ENCODE measurements around the gene TNFAIP2.

The TNFAIP2 gene, protein sequence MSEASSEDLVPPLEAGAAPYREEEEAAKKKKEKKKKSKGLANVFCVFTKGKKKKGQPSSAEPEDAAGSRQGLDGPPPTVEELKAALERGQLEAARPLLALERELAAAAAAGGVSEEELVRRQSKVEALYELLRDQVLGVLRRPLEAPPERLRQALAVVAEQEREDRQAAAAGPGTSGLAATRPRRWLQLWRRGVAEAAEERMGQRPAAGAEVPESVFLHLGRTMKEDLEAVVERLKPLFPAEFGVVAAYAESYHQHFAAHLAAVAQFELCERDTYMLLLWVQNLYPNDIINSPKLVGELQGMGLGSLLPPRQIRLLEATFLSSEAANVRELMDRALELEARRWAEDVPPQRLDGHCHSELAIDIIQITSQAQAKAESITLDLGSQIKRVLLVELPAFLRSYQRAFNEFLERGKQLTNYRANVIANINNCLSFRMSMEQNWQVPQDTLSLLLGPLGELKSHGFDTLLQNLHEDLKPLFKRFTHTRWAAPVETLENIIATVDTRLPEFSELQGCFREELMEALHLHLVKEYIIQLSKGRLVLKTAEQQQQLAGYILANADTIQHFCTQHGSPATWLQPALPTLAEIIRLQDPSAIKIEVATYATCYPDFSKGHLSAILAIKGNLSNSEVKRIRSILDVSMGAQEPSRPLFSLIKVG

DNA sequence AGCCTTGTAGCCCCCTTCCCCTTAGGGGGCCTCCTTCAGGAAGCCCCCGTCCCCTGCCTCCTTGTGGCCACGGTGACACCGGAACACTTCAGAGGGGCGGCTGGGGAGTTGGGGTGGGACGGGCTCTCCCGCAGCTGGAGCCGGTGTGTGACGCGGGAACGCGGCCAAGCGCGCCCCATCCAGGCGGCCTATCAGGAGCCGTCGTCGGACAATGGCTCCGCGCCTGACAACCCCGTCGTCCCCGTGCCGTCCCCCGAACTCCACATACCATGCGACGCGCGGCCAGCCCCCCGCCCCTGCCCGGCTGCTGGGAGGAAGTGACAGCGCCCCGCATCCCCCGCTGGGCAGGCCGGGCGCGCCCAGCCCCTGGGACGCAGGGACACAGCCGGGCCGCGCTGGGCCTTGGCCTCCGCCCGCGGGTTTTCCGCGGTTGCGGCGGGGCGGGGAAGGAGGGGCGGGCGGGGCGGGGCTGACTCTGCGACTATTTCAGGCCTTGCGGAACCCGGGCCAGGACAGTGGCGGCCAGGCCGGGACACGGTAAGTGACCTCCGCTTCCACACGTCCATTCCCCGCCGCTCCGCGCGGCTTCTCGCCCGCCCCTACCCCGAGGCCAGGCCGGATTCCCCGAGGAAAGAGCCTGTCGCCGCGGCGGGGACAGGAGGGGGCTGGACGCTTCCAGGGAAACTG is at the start of gene TNFAIP2:
Gene TNFAIP2 (plus strand): TSS at position 515 of the 687 bp plus-strand sequence. CDS start 2,997 bp downstream, outside the sequence.
- no peak for DNase-seq (ENCODE audit: low spot score)

DNA sequence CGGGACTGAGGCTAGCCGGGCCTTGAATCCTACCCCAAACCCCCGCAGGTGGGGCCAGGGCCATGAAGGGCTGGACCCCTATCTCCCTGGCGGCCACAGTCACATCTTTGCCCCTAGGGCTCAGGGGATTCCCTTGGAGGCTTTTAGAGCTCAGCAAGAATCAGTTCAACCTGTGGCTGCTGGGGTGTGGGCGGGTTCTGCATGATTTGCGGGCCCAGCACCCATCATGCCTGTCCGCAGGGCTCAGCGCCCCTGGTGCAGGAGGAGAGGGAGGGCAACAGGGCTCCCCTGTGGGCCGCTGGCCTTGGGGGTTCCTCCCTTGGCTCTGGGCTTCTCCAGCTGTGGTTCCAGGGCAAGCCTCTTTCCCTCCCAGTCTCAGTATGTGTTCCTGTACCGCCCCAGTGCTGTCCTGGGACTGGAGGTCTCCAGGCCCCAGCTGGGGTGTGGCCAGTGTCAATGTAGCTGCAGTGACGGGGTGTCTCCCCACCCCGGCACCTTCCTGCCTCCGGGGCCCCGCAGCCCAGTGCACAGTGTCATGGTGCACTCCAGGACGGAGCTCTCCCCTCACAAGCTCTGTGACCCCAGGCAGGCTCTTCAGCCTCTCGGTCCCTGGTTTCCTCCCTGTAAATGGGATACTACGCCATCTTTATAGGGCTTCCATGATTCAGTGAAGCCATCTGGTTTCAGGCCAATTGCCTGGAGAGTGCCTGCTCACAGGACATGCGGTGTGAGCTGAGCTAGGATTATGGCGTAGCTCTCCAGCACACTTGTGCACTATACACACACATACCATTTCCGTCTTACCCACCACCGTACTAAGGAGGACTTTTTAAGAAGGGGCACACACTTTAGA is 49.2 kb upstream of the TNFAIP2 start:
- DNase-seq (ENCODE audit: low spot score), result no peak

DNA sequence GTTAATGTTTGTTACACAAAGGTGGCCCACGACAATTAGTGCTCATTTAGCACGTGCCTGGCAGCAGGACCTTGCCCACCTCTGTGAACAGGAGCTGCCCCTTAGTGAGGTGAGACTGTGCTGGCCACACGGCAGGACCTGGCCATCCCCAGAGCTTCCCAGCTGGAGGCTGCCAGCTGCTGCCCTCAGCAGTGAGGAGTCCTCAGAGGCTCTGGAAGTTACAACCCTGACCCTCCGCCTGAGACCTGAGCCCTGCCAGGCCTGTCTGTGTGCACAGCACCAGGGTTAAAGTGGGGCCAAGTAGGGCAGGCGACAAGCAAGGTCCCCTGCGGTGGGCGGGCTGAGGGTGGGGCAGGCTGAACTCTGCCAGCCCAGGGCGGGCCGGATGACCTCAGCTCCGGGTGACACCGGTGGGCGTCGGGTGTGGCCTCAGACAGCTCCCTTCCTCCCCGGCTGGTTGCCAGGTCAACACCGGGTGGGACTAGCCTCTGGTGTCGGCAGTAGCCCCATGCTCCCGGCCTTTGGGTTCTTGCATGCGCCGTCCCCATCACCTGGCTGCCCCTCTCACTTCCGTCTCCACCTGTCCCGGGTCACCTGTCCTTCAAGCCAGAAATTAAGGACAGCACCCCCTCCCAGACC is 48.4 kb upstream of the TNFAIP2 start:
- peak; percentile 47 for DNase-seq (ENCODE audit: low spot score)

DNA sequence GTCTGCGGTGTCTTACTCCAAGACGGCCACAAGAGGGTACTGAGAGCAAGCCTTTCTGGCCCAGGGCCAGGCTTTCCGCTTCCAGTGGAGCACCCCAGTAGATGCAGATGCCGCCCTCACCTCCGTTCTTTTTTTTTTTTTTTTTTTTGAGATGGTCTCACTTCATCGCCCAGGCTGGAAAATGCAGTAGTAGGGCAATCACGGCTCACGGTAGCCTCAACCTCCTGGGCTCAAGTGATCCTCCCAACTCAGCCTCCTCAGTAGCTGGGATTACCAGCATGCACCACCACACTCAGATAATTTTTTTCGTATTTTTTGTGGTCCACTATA is 44.9 kb upstream of the TNFAIP2 start:
- peak; percentile 76 for DNase-seq (ENCODE audit: low spot score)

DNA sequence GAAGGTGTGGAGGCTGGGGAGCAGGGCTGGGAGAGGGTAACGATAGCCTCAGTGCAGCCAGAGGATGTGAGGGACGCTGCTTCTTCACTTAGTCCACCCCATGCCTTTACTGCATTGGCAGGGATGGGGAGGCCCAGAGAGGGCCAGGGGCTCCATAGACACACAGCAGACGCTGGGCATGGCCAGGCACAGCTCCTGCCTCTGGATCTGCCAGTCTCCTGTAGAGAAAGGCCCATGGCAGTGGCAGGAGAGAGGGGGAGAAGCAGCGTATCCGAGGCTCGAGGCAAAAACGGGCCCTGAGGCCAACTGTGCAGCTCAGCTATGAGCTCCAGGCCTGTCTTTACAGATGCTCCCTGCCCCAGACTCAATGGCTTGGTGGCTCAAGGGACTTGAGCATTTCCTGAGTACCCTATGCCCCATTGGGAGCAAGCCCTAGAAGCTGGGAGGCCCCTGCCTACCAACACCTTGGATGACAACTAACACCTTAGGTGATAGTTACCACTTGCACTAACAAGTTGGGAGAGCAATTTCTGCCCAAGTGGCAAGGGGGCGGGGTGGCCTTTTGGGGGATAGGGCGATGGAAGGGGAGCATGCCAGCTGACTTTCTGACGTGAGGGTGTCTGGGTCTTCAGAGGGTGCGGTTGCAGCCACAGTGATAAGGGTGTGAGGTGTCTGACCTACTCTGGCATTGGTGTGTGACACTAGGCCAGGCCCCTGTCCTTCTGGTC is 44.2 kb upstream of the TNFAIP2 start:
- DNase-seq (ENCODE audit: low spot score), result no peak

DNA sequence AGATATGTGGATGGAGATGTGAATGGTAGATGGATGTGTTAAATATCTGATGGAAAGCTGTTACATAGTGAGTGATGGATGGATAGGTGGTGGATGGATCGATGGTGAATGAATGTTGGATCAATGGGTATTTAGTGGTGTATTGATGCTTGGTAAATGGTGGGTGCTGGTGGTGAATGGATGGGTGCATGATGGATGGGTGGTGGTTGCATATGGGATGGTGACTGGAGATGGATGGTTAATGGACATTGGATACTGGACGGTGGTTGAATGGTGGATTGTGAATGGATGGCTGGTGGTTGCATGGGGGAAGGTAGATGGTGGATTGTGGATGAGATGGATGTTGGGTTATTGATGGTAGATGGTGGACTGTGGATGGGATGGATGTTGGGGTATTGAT is 41.3 kb upstream of the TNFAIP2 start:
- DNase-seq (ENCODE audit: low spot score), result no peak

DNA sequence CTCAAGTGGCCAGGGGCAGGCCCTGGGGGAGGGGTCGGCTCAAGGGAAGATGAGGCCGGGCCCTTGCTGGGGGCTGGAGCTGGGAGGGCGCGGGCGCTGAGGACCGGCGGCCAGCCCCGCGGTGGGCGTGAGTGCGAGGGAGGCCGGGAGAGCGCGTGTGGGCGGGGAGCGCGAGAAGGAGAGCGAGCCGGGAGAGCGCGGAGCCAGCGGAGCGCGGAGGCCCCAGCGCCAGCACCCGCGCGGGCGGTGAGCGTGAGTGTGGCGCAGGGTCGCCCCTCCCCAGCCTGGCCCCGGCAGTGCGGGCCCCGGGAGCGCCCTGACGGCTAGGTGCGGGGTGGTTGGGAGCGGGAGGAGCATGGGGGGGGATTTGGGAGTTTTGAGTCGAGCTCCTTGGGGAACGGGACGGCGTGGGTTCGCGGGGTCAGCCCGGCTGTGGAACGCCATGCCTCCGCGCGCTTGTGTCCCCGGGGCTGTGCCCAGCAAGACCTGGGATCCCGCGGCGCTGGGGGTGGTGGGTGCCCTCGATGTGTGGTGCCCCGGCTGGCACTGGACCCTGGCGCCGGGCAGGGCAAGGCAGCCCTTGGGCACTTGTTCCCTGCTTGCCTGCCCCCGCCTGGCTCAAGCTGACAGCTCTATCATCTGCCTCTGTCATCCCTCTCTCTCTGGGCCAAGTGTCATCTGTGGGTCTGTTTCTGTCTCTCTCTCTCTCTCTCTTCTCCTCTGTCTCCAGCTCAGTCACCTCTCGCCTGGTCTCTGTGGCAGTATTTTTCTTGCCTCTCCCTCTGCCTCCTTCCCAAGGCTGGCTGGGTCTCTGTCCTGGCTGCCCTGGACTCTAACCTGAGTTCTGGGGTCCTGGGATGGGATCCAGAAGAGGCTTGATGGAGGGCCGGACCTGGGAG is 39.0 kb upstream of the TNFAIP2 start, which contains the start of gene LBHD2:
Gene LBHD2 (plus strand): TSS at position 190 of the 899 bp plus-strand sequence. CDS start 1,803 bp downstream, outside the sequence.
- DNase-seq (ENCODE audit: low spot score), result no peak

DNA sequence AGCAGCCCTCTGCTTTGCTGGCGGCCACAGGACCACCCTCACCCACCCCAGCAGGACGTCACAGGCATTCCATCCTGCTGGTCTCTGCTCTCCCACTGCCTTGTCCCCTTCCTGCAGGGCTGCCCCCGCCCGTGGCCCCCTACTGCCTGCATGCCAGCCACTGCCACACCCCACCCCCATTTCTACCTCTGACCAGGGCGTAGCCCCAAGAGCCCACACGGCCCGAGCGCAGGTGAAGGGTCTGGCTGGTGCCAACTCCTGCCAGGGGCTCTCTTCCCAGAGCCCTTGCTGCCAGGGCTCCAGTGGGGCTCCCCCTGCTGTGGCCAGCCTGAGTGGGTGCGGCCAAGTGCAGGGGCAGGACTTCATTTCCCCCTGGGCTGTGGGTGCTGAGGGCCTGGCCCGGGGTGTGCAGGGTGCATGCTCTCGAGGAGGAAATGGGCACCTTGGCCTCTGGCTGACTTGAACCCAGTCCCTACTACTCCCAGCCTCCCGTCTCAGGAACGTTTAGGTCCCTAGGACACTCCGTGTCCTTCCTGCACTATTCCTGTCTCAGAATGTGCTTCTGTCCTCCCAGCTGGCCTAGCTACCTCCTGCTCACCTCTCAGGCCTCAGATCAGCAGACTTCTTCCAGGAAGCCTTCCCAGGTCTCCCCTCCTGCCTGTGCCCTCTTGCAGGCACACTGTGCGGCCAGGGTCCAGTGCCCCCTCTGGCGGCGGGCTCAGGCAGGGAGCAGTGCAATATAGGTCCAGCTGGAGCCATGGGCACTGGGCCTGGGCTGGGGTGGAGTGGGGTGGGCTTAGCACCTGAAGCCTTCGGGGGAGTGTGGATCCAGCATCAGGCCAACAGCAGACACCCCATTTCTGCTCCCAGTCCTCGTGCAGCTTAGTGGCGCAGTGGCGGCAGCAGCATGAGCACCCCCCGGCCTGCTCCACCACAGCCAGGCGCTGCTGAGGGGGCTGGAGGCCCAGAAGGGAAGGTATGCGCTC is 37.9 kb upstream of the TNFAIP2 start:
- DNase-seq (ENCODE audit: low spot score), result no peak

DNA sequence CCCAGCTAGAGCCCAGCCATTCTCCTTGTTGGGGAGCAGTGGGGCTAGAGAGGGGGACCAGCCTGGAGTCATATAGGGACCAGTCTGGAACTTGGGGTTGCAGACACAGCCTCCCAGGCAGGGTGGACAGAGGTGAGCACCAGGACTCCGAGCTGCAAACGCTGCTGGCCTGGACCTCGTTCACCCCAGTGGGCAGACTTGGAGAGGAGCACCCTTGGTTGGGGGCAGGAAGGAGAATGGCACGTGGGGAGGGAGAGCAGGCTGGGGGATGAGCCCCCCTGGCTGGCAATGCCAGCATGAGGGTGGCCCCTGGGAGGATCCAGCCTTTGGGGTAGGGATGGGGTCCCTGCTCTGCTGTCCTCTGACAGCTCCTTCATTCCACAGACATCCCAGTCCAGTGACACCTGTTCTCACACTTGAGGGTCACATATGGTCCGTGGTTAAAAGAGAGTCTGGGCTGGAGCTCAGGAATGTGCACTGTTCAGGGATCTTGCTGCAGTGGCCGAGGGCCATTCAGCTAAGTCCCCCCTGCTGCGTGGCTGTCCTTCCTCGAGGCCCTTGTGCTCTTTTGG is 36.4 kb upstream of the TNFAIP2 start:
- no peak for DNase-seq (ENCODE audit: low spot score)

DNA sequence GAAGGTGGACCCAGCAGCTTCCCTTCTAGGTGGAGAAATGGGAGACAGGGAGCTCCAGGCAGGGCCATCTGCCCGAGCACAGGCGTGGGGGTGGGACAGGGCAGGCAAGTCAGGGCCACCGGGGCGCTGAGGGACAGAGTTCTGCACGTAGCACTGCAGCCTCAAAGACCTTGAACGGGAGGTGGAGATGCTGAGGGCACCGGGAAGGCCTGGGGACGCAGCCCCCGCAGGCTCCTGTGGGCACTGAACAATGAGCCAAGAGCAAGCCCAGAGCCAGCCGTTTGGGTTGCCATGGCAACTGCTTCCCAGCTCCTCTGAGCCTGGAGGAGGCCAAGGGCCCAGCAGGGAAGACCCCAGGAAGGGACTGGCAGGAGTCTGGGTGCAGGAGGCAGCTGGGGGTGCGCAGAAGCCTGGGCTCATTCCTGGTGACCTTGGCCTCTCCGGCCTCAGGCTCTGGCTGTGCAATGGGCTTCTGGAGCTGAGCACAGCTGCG is 35.9 kb upstream of the TNFAIP2 start:
- DNase-seq (ENCODE audit: low spot score), result no peak

DNA sequence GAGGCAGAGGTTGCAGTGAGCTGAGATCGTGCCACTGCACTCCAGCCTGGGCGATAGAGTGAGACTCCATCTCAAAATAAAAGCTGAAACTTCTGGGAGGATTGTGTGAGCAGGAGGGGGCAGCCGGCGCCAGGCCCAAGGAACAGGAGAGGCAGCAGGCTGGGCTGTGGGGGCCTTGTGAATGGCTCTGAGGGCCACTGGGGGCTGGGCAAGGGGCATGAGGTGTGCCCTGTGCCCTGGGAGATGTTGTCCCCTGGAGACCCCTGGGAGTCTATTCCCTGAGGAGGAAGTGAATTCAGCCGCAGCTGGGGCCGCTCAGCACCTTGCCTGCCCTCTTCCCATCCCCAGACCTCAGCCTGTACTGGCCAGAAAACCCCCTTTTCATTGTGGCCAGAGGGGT is 34.3 kb upstream of the TNFAIP2 start:
- no peak for DNase-seq (ENCODE audit: low spot score)

DNA sequence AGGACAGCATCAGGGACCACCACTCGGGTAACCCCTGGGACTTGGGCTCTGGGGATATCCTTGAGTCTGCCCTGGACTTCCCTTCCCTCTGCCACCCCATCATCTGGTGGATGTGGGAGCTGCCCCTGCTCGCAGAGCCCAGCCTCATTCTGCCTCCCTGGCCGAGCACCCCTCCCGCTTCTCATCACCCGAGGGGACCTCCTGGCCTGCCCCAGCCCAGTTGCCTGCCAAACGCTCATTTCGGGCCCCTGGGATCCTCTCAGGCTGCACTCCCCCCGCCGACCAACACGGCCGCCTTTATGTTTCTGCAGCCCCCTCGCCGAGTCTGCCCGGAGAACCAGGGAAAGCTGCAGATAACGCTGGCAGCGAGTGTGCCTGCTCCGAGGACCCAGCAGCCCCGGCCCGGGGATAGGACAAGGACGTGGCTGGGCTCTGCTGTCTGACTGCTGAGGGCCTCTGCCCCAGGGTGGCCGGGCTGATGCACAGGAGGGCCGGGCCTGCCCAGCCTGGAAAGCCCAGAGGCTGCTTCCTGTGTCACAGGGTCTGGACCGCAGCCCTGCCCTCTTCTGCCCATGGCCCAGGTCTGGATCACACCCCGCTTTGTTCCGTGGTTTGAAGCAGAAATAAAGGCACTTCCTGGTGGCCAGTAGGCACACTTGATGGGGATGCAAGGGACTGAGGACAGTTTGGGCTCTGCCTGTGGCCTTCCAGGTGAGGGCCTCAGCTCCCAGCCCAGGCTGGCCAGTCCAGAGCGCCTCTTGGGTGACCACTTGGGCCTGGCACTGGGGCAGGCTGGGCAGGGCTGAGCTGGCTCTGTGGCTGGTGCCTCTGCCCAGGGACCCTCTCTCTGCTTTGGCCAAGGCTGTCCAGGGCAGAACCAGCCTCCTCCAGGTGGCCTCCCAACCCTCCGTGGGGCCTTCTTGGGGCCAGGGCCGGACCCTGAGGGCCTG is 33.6 kb upstream of the TNFAIP2 start:
- no peak for DNase-seq (ENCODE audit: low spot score)

DNA sequence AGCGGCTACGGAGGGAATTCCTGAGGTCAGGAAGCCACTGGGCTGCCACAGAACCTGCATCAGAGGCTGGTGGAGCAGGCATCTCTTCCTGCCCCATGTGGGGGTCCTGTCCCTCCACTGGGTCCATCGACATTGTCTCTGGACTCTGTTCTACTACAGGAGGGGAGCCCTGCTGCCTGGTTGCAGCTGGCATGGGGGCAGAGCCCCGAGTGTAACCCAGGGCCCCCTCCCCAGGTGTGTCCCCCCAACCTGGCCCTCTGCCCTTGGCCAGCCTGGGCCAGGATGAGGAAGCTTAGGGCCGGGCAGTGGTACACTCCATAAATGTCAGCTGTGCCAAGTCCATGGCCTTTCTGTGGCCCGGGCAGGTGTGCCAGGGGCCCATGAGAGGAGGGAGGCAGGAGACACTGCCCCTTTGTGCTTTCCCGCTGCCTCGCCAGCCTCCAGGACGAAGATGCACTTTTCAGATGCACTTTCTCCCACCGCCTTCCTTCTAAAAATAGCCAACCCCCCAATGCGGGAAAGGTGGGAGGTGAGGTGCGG is 32.7 kb upstream of the TNFAIP2 start:
- DNase-seq (ENCODE audit: low spot score), result no peak

DNA sequence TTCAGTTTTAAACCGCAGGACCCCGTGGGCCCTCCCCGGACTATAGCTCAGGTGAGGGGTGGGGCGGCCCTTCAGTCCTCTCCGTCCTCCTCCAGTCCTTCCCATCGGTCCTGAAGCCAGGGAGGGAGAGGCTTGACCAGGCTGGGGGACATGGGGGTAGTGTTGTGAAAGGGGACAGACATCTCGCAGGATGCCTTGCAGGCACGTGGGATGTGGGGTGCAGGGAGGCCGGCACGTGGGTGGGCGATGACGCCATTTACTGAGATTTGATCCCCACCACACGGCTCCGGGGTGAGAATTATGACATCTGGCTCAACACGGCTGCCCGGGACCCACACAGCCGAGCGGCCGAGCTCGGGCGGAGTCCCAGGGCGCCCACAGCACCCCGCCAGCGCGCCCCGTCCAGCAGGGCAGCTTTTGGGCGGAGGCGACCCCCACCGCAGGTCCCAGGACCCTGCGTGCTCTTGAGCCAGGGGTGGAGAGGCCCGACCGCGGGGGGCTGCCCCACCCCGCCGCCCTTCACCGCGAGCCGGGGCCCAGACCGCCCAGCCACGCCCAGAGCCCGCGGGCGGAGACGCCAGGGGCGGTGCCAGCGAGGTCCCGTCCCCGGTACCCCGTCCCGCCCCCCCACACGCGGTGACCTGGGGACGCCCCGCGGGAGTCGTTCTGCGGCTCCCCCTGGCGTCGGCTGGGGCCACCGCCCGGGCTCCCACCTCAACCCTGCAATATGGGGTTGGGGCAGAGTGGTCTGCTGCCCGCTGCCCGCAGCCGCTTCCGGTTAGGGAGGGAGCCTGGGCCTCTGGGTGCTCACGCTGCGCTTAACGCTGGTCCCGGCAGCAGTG is 32.0 kb upstream of the TNFAIP2 start:
- no peak for DNase-seq (ENCODE audit: low spot score)

DNA sequence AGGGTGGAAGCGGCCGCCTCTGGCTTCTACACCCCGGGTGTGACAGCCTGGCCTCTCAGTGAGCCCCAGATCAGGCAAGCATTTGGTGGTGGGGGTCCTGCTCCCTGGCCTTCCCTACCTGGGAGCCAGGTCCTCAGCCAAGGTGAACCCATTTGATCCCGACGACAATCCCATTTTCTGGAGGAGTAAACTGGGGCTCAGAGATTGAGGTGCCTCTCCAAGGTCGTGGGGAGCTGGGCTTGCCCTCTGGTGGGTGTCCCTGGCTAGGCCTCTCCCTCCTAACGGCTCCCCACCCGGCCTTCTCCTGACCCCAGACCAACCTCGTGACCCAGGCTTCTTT is 31.4 kb upstream of the TNFAIP2 start:
- DNase-seq (ENCODE audit: low spot score), result no peak
